ENCODE measurements around the gene KLF11. TPM values are rescaled to one million over a fixed set of nuclear protein-coding genes. Genes with fewer than 3 reads are reported as not detected.

Gene KLF11
- total and polyA plus RNA-seq, 3 experiments from 2014 or later, result 5.8 to 7.5 (median 6.6) TPM

GRCh38 chr2:10076511-10076910 lies 33.2 kb downstream of the KLF11 start:
- no peak overlapping the region for H3K27ac ChIP-seq (ENCODE audit: low read depth, low read length)
- H3K36me3 Mint-ChIP-seq, result peaks cover 0 to 2% (median 0%) of the 10 kb centered on the region in 3 donors
- peaks cover 18% of the 10 kb centered on the region for H3K4me1 ChIP-seq (ENCODE audit: insufficient read depth, low read length)
- H3K27ac Mint-ChIP-seq, result no peak overlapping the region
- peaks cover 13 to 28% (median 24%) of the 10 kb centered on the region in 3 donors for H3K4me1 Mint-ChIP-seq
- ChIA-PET POLR2A (no interaction called here), CTCF (interaction anchor here (1.3 to 4.1 kb wide), 2 partner anchors 20 to 359 kb away, joined by 7 to 20 read pairs; no protein-coding TSS in a partner anchor)
- H3K36me3 ChIP-seq (ENCODE audit: insufficient read depth, low read length), result no peaks in the 10 kb centered on the region
- no peaks in the 10 kb centered on the region for H3K9me3 ChIP-seq (ENCODE audit: low read length)
- no peaks in the 10 kb centered on the region for H3K9me3 Mint-ChIP-seq
- peaks cover 40 to 76% of the 10 kb centered on the region in 2 donors for H3K27me3 Mint-ChIP-seq
- peak overlapping the region in 1 of 7 donors; percentile 24 for H3K4me3 Mint-ChIP-seq
- no peak for DNase-seq
- H3K4me3 ChIP-seq (ENCODE audit: low read length), result no peak overlapping the region
- peaks cover 38% of the 10 kb centered on the region for H3K27me3 ChIP-seq (ENCODE audit: insufficient read depth, low read length, poor library complexity, severe bottlenecking)

- Histone ChIP-seq H3K9me3 (ENCODE audit: low read length) (no peaks in the 10 kb centered on the region), H3K4me3 (ENCODE audit: low read length) (no peak overlapping the region), H3K27ac (ENCODE audit: low read depth, low read length) (no peak overlapping the region), H3K27me3 (ENCODE audit: insufficient read depth, low read length, poor library complexity, severe bottlenecking) (peaks cover 41% of the 10 kb centered on the region), H3K4me1 (ENCODE audit: insufficient read depth, low read length) (peaks cover 18% of the 10 kb centered on the region), H3K36me3 (ENCODE audit: insufficient read depth, low read length) (no peaks in the 10 kb centered on the region)
- Mint-ChIP-seq H3K9me3 (no peaks in the 10 kb centered on the region), H3K27ac (peak overlapping the region in 3 of 8 donors; percentile 6 to 48 (median 21)), H3K4me3 (peak overlapping the region in 1 of 7 donors; percentile 24), H3K36me3 (peaks cover 0 to 2% (median 0%) of the 10 kb centered on the region in 3 donors), H3K27me3 (peaks cover 45 to 77% of the 10 kb centered on the region in 2 donors), H3K4me1 (peaks cover 13 to 28% (median 24%) of the 10 kb centered on the region in 3 donors)
- ChIA-PET CTCF (interaction anchor here (1.3 to 4.1 kb wide), 2 partner anchors 20 to 358 kb away, joined by 7 to 20 read pairs; no protein-coding TSS in a partner anchor), POLR2A (no interaction called here)
- DNase-seq, result no peak
Measured at GRCh38 chr2:10076988-10077527, 33.7 kb downstream of the KLF11 start.

GRCh38 chr2:10078001-10078400 lies 34.7 kb downstream of the KLF11 start:
- H3K36me3 Mint-ChIP-seq, result peaks cover 0 to 2% (median 0%) of the 10 kb centered on the region in 3 donors
- peaks cover 44 to 77% of the 10 kb centered on the region in 2 donors for H3K27me3 Mint-ChIP-seq
- no peak for DNase-seq
- peak overlapping the region in 2 of 8 donors; percentile 13 to 49 for H3K27ac Mint-ChIP-seq
- peaks cover 18% of the 10 kb centered on the region for H3K4me1 ChIP-seq (ENCODE audit: insufficient read depth, low read length)
- CTCF ChIA-PET, result interaction anchor here (4.1 kb wide), 1 partner anchor 357 kb away, joined by 20 read pairs; no protein-coding TSS in a partner anchor
- POLR2A ChIA-PET, result no interaction called here
- no peaks in the 10 kb centered on the region for H3K9me3 Mint-ChIP-seq
- H3K36me3 ChIP-seq (ENCODE audit: insufficient read depth, low read length), result no peaks in the 10 kb centered on the region
- peaks cover 48% of the 10 kb centered on the region for H3K27me3 ChIP-seq (ENCODE audit: insufficient read depth, low read length, poor library complexity, severe bottlenecking)
- H3K27ac ChIP-seq (ENCODE audit: low read depth, low read length), result no peak overlapping the region
- H3K4me3 ChIP-seq (ENCODE audit: low read length), result no peak overlapping the region
- H3K4me1 Mint-ChIP-seq, result peaks cover 10 to 23% (median 19%) of the 10 kb centered on the region in 3 donors
- H3K9me3 ChIP-seq (ENCODE audit: low read length), result no peaks in the 10 kb centered on the region
- peak overlapping the region in 4 of 7 donors; percentile 7 to 80 (median 56) for H3K4me3 Mint-ChIP-seq

GRCh38 chr2:10078704-10079265 lies 35.4 kb downstream of the KLF11 start:
- H3K27me3 Mint-ChIP-seq, result peaks cover 51 to 79% of the 10 kb centered on the region in 2 donors
- peak overlapping the region in 2 of 8 donors; percentile 24 to 30 for H3K27ac Mint-ChIP-seq
- no peaks in the 10 kb centered on the region for H3K9me3 ChIP-seq (ENCODE audit: low read length)
- no peaks in the 10 kb centered on the region for H3K9me3 Mint-ChIP-seq
- ChIA-PET CTCF (interaction anchor here (1.0 to 4.1 kb wide), 3 partner anchors 13 to 356 kb away, joined by 3 to 20 read pairs (median 4); no protein-coding TSS in a partner anchor), POLR2A (no interaction called here)
- H3K27me3 ChIP-seq (ENCODE audit: insufficient read depth, low read length, poor library complexity, severe bottlenecking), result peaks cover 48% of the 10 kb centered on the region
- no peaks in the 10 kb centered on the region for H3K36me3 ChIP-seq (ENCODE audit: insufficient read depth, low read length)
- H3K4me3 Mint-ChIP-seq, result peak overlapping the region; percentile 76 to 88 (median 84)
- H3K4me1 ChIP-seq (ENCODE audit: insufficient read depth, low read length), result peaks cover 18% of the 10 kb centered on the region
- H3K27ac ChIP-seq (ENCODE audit: low read depth, low read length), result no peak overlapping the region
- peaks cover 0 to 2% (median 0%) of the 10 kb centered on the region in 3 donors for H3K36me3 Mint-ChIP-seq
- no peak for DNase-seq
- no peak overlapping the region for H3K4me3 ChIP-seq (ENCODE audit: low read length)
- peaks cover 10 to 23% (median 19%) of the 10 kb centered on the region in 3 donors for H3K4me1 Mint-ChIP-seq

- no peak overlapping the region for H3K27ac ChIP-seq (ENCODE audit: low read depth, low read length)
- CTCF ChIA-PET, result interaction anchor here (1.0 to 4.1 kb wide), 3 partner anchors 13 to 356 kb away, joined by 3 to 20 read pairs (median 4); no protein-coding TSS in a partner anchor
- H3K27ac Mint-ChIP-seq, result peak overlapping the region in 5 of 8 donors; percentile 5 to 80 (median 51)
Measured at GRCh38 chr2:10079266-10079869, 36.0 kb downstream of the KLF11 start.

GRCh38 chr2:10079870-10080535 lies 36.7 kb downstream of the KLF11 start, which contains the start of gene CYS1:
Gene CYS1 (minus strand): TSS chr2:10080411. CDS start chr2:10080223, 188 bp downstream.
- Mint-ChIP-seq H3K4me1 (peaks cover 10 to 23% (median 19%) of the 10 kb centered on the region in 3 donors), H3K4me3 (peak within 1 kb of the TSS; percentile 79 to 91 (median 84)), H3K9me3 (no peaks in the 10 kb centered on the region), H3K27me3 (peaks cover 53 to 79% of the 10 kb centered on the region in 2 donors), H3K27ac (peak within 1 kb of the TSS in 7 of 8 donors; percentile 5 to 96 (median 66)), H3K36me3 (peaks cover 0 to 2% (median 0%) of the 10 kb centered on the region in 3 donors)
- POLR2A ChIA-PET, result no interaction called here
- peak within 1 kb of the TSS; percentile 10 for H3K4me3 ChIP-seq (ENCODE audit: low read length)
- peaks cover 58% of the 10 kb centered on the region for H3K27me3 ChIP-seq (ENCODE audit: insufficient read depth, low read length, poor library complexity, severe bottlenecking)
- no peaks in the 10 kb centered on the region for H3K36me3 ChIP-seq (ENCODE audit: insufficient read depth, low read length)
- CTCF ChIA-PET, result interaction anchor here (1.3 to 4.2 kb wide), 3 partner anchors 7 to 355 kb away, joined by 5 to 33 read pairs (median 20); no protein-coding TSS in a partner anchor
- H3K9me3 ChIP-seq (ENCODE audit: low read length), result no peaks in the 10 kb centered on the region
- H3K27ac ChIP-seq (ENCODE audit: low read depth, low read length), result no peak within 1 kb of the TSS
- H3K4me1 ChIP-seq (ENCODE audit: insufficient read depth, low read length), result peaks cover 18% of the 10 kb centered on the region
- DNase-seq, result peak in 1 of 5 donors; percentile 5

More at GRCh38 chr2:10079266-10079869, 36.0 kb downstream of the KLF11 start:
- H3K4me1 ChIP-seq (ENCODE audit: insufficient read depth, low read length), result peaks cover 18% of the 10 kb centered on the region
- H3K36me3 ChIP-seq (ENCODE audit: insufficient read depth, low read length), result no peaks in the 10 kb centered on the region
- peaks cover 54% of the 10 kb centered on the region for H3K27me3 ChIP-seq (ENCODE audit: insufficient read depth, low read length, poor library complexity, severe bottlenecking)
- POLR2A ChIA-PET, result no interaction called here
- peak overlapping the region; percentile 76 to 88 (median 84) for H3K4me3 Mint-ChIP-seq
- H3K4me3 ChIP-seq (ENCODE audit: low read length), result no peak overlapping the region
- peaks cover 52 to 79% of the 10 kb centered on the region in 2 donors for H3K27me3 Mint-ChIP-seq
- DNase-seq, result peak in 2 of 5 donors; percentile 13 to 18
- no peaks in the 10 kb centered on the region for H3K9me3 ChIP-seq (ENCODE audit: low read length)
- peaks cover 10 to 23% (median 19%) of the 10 kb centered on the region in 3 donors for H3K4me1 Mint-ChIP-seq
- no peaks in the 10 kb centered on the region for H3K9me3 Mint-ChIP-seq
- peaks cover 0 to 2% (median 0%) of the 10 kb centered on the region in 3 donors for H3K36me3 Mint-ChIP-seq

- Mint-ChIP-seq H3K27me3 (peaks cover 54 to 79% of the 10 kb centered on the region in 2 donors), H3K4me1 (peaks cover 10 to 23% (median 19%) of the 10 kb centered on the region in 3 donors), H3K27ac (peak overlapping the region in 6 of 8 donors; percentile 53 to 96 (median 72)), H3K4me3 (peak overlapping the region; percentile 79 to 91 (median 82)), H3K9me3 (no peaks in the 10 kb centered on the region), H3K36me3 (peaks cover 0 to 2% (median 0%) of the 10 kb centered on the region in 3 donors)
- Histone ChIP-seq H3K4me3 (ENCODE audit: low read length) (peak overlapping the region; percentile 10), H3K27ac (ENCODE audit: low read depth, low read length) (no peak overlapping the region), H3K27me3 (ENCODE audit: insufficient read depth, low read length, poor library complexity, severe bottlenecking) (peaks cover 59% of the 10 kb centered on the region), H3K9me3 (ENCODE audit: low read length) (no peaks in the 10 kb centered on the region), H3K36me3 (ENCODE audit: insufficient read depth, low read length) (no peaks in the 10 kb centered on the region), H3K4me1 (ENCODE audit: insufficient read depth, low read length) (peaks cover 18% of the 10 kb centered on the region)
- DNase-seq, result peak in 4 of 5 donors; percentile 14 to 60 (median 36)
- POLR2A ChIA-PET, result interaction anchor here (0.6 to 0.7 kb wide), 3 partner anchors 53 to 394 kb away, joined by 3 to 5 read pairs (median 4); no protein-coding TSS in a partner anchor
- CTCF ChIA-PET, result interaction anchor here (1.3 to 4.2 kb wide), 2 partner anchors 8 to 16 kb away, joined by 5 to 33 read pairs; no protein-coding TSS in a partner anchor
Measured at GRCh38 chr2:10080536-10081304, 37.4 kb downstream of the KLF11 start.
